Type B pancreatic cell (in vitro differentiated cells): ENCODE measurements around the gene SIGLEC14. TPM values are rescaled to one million over a fixed set of nuclear protein-coding genes. Genes with fewer than 3 reads are reported as not detected.
"Not testable (repeated sequence)": the region's sequence is repeated elsewhere in the genome, so short reads cannot be mapped to it uniquely, and the experiment has no call there.

Experiments used
- DNase-seq: peaks from one replicate; pipeline ENCODE4 v3.0.0; 2021; ENCODE audit warnings: mixed read lengths; ENCODE audit not compliant: unreplicated experiment; ENCODE audit errors: extremely low spot score
- H3K27ac Mint-ChIP-seq: 2 replicates; pipeline ENCODE4 v1.8.0; 2021; ENCODE audit warnings: mild to moderate bottlenecking, mixed read lengths
- H3K27me3 Mint-ChIP-seq: 2 replicates; pipeline ENCODE4 v1.8.0; 2021; ENCODE audit warnings: mixed read lengths
- H3K36me3 Mint-ChIP-seq: 2 replicates; pipeline ENCODE4 v1.8.0; 2021; ENCODE audit warnings: mixed read lengths
- H3K4me1 Mint-ChIP-seq: one replicate; pipeline ENCODE4 v1.8.0; 2021; ENCODE audit warnings: mixed read lengths; ENCODE audit not compliant: unreplicated experiment
- H3K4me3 Mint-ChIP-seq: 2 replicates; pipeline ENCODE4 v1.8.0; 2021; ENCODE audit warnings: mild to moderate bottlenecking, mixed read lengths
- H3K9me3 Mint-ChIP-seq: 2 replicates; pipeline ENCODE4 v1.8.0; 2021; ENCODE audit warnings: mixed read lengths
- total RNA-seq: library from RNA; stranded (reverse); gene quantifications from 2 replicates; pipeline ENCODE4 v1.2.1, GENCODE V29; 2021; ENCODE audit warnings: low replicate concordance
- TF ChIP-seq, protein P1 (sequence below): fragments of 200-600 bp; sonication (generic); conservative IDR thresholded peaks from 2 replicates; pipeline ENCODE4 v1.5.0; 2021; ENCODE audit warnings: antibody characterized with exemption, mild to moderate bottlenecking

Gene SIGLEC14
- total RNA-seq, 1 donor from 2014 or later, result not detected

DNA sequence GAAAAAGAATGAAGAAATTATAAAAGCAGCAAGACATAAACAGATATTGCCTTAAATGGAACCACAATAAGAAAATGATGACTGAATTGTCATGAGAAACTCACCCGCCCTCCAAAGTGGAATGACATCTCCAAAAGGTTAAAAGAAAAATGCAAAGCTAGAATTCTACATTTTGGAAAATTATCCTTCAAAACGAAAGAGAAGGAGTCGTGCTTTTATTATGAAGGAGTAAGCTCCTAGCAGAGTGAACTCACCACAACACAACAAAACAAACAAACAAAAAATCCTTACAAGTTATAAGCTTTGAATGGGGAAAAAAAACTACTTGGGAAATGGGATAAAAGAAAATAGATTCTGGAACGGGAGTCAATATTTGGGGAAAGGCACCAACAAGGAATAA lies 6.7 kb downstream of the SIGLEC14 start:
- Mint-ChIP-seq H3K27ac (no peak overlapping the region), H3K27me3 (peaks cover 15% of the 10 kb centered on the region), H3K9me3 (no peaks in the 10 kb centered on the region), H3K4me3 (no peak overlapping the region), H3K36me3 (no peaks in the 10 kb centered on the region), H3K4me1 (no peaks in the 10 kb centered on the region)
- DNase-seq, result no peak
- TF ChIP-seq, protein P1, sequence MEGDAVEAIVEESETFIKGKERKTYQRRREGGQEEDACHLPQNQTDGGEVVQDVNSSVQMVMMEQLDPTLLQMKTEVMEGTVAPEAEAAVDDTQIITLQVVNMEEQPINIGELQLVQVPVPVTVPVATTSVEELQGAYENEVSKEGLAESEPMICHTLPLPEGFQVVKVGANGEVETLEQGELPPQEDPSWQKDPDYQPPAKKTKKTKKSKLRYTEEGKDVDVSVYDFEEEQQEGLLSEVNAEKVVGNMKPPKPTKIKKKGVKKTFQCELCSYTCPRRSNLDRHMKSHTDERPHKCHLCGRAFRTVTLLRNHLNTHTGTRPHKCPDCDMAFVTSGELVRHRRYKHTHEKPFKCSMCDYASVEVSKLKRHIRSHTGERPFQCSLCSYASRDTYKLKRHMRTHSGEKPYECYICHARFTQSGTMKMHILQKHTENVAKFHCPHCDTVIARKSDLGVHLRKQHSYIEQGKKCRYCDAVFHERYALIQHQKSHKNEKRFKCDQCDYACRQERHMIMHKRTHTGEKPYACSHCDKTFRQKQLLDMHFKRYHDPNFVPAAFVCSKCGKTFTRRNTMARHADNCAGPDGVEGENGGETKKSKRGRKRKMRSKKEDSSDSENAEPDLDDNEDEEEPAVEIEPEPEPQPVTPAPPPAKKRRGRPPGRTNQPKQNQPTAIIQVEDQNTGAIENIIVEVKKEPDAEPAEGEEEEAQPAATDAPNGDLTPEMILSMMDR, result no peak

DNA sequence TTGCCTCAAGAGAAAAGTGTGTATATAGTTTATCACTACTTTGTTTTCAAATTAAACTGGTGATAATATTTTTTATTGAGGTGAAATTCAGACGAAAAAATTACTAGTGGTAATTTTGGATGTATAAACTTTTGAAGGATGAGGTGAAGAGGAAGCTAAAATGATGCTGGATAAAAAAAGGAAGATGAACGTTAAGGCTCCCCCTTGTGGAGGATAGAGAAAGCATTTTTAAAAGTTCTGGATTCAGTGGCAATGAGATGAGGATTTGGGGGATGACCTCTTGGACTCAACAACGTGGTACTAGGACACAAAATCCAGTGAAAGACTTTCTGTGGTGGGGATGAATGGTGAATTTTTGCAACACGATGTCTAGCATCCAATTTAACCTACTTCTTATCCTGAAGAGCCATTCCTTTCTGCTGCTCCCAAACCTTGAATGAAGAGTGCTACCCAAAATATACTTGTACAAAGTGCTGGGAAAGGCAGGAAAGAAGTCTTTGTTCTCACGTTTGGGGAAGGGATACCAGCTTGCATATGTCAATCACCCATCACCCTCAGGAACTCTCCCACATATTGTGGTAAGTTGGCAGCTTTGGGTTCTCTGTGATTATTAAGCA lies 9.2 kb downstream of the SIGLEC14 start:
- Mint-ChIP-seq H3K4me1 (no peaks in the 10 kb centered on the region), H3K4me3 (no peak overlapping the region), H3K9me3 (no peaks in the 10 kb centered on the region), H3K36me3 (no peaks in the 10 kb centered on the region), H3K27me3 (peaks cover 12% of the 10 kb centered on the region), H3K27ac (no peak overlapping the region)
- no peak for DNase-seq
- TF ChIP-seq, protein P1, result peak; percentile 63

DNA sequence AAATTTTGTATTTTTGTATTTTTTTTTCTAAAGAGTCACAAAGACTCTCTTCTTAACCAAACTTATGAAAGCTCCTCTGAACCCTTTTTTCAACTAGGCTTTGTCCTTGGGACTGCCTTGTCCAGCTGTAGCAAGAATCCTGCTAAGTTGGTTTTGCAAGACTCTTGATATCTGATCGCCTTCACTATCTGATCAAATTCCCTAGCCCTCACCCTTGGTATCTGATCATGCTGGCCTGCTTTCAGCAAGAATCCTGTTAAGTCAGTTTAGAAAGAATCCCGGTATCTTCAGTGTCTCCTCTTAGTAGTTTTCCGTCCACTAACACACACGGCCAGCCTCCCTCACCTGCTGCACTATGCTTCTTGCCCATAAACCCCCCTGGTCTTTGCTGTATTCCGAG lies 14.5 kb downstream of the SIGLEC14 start:
- H3K9me3 Mint-ChIP-seq, result no peaks in the 10 kb centered on the region
- H3K27ac Mint-ChIP-seq, result no peak overlapping the region
- TF ChIP-seq, protein P1, result no peak
- H3K27me3 Mint-ChIP-seq, result no peaks in the 10 kb centered on the region
- H3K4me3 Mint-ChIP-seq, result no peak overlapping the region
- no peak for DNase-seq
- H3K36me3 Mint-ChIP-seq, result no peaks in the 10 kb centered on the region
- H3K4me1 Mint-ChIP-seq, result no peaks in the 10 kb centered on the region

DNA sequence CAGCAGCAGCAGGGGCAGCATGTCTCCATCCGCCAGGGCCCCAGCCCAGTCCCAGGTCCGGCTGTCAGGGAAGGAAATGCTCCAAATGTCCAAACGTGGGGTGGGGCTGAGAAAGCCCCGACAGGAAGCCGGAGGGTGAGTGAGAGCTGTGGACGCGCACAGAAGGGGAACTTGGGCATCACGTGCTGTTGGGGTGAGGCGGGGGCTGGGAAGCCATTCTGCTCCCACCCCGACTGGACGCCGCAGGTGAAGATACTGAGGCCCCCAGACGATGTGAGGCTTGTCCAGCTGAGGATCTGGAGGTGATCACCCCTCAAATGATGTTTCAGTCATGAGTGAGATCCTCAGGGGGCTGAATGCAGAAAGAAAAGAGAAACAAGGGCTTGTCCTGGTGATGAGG lies 16.3 kb downstream of the SIGLEC14 start, which contains the start of gene SIGLEC5:
Gene SIGLEC5 (minus strand): TSS at position 87 of the 400 bp plus-strand sequence. CDS start 66 bp downstream, at position 21.
- H3K27me3 Mint-ChIP-seq, result not testable (repeated sequence)

DNA sequence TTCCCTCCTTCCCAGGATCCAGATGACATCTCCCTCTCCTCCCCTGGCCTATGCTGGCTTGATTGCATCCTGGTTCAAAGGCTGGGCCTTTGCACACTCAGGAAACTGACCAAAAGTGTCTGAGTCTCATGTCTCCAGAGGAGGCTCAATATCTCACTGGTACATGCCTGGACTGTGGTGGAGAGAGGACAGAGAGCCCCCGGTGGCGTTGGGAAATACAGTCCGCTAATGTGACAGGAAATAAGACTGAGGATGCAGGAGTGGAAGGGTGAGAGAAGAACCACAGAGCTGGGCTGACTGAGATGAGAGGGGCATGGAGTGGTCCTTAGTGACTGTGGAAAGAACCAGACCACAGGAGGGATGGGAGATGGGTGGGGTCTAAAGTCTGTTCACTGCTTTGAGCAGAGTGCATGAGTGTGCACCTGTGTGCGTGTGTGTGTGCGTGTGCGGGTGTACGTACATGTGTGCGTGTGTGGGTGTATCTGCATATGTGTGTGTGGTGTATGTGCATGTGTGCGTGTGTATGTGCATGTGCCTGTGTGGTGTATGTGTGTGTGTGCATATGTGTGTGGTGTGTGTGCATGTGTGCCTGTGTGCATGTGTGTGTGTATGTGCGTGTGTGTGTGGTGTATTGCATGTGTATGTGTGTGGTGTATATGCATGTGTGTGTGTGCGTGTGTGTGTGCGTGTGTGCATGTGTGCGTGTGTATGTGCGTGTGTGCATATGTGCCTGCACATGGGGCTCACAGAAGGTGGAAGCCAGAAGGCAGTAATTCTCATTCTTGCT lies 18.3 kb downstream of the SIGLEC14 start:
- Mint-ChIP-seq H3K4me1 (no peaks in the 10 kb centered on the region), H3K4me3 (no peak overlapping the region), H3K36me3 (no peaks in the 10 kb centered on the region), H3K27me3 (no peaks in the 10 kb centered on the region), H3K9me3 (no peaks in the 10 kb centered on the region), H3K27ac (no peak overlapping the region)
- TF ChIP-seq, protein P1, result no peak
- no peak for DNase-seq

More for the DNA sequence above, 16.3 kb downstream of the SIGLEC14 start, which contains the start of gene SIGLEC5:
- not testable (repeated sequence) for H3K9me3 Mint-ChIP-seq, H3K36me3 Mint-ChIP-seq, H3K4me3 Mint-ChIP-seq, H3K27ac Mint-ChIP-seq, H3K4me1 Mint-ChIP-seq, DNase-seq

DNA sequence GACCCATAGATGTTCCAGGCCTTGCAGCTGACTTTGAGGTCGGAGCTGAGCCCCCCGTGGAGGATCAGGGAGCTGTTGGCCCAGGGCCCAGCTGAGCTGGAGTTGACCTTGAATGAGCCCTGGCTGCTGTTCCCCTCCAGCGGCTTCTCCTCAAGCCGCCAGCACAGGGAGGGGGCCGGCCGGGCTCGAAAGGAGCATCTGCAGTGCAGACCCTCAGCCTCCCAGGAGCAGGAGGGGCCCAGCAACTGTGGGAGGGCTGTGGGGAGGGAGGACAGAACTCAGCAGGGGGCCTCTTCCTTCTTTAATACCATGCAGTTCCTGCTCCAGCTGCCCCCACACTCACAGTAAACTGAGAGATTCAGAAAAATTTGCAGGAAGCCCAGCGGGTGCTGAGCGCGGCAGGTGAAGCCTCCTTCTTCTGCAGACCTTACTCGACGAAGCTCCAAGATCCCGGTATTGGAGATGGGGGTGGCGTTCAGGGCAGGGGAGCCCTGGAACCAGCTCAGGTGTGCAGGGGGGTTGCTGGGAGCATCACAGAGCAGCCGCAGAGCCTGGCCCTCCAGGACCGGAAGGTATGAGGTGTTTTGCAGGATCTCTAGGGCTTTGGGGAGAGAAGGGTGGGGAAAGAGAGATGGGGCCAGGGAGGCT lies 19.0 kb downstream of the SIGLEC14 start:
- H3K27ac Mint-ChIP-seq, result no peak overlapping the region
- peak; percentile 62 for DNase-seq
- TF ChIP-seq, protein P1, result no peak
- no peaks in the 10 kb centered on the region for H3K27me3 Mint-ChIP-seq
- no peaks in the 10 kb centered on the region for H3K36me3 Mint-ChIP-seq
- H3K4me1 Mint-ChIP-seq, result no peaks in the 10 kb centered on the region
- no peaks in the 10 kb centered on the region for H3K9me3 Mint-ChIP-seq
- H3K4me3 Mint-ChIP-seq, result no peak overlapping the region
